Activated T-helper 1 cell treated with Interleukin-2 at 50 U/mL for 16 hours (primary cell): Measurements from ENCODE around the gene BCHE.

ENCODE experiments used
- DNase-seq: peaks from one replicate; pipeline ENCODE4 v3.0.0-alpha.2; 2020; ENCODE audit warnings: low read depth

BCHE gene

DNA sequence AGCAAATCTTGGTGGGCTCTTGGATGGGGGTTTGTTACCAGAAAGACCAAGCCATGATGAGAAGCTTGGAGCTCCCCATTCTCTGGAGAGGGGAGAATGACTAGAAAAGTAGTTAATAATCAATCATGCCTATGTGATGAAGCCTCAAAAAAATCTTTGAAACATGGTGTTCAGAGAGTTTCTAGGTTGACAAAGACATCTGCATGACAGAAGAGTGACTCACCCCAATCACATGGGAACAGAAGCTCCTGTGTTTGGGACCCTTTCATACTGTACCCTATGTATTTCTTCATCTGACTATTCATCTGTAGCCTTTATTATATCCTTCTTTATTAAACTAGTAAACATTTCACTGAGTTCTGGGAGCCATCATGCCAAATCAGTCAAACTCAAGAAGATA, 87.4 kb downstream of the BCHE start:
- DNase-seq = no peak

- DNase-seq = no peak
Observed at GRCh38 chr3:165749241-165749640, 88.0 kb downstream of the BCHE start.

GRCh38 chr3:165748094-165748493, 89.1 kb downstream of the BCHE start:
- no peak for DNase-seq

DNA sequence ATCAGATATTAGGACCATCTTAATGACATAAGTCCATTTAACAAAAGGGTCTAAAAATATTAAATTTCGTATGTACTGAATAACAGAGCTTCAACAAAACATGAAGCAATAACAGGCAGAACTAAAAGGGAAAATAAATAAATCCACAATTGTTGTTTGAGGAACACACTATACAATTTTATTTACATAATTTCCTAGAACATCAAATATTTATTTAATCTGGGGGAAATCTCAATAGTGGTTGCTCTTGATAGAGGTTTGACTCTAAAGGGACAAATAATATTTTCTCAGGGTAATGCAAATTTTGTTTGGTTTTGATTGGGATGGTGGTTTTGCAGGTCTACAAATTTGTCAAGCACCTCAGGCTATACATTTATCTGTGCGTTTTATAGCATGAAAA, 90.3 kb downstream of the BCHE start:
- no peak for DNase-seq

DNA sequence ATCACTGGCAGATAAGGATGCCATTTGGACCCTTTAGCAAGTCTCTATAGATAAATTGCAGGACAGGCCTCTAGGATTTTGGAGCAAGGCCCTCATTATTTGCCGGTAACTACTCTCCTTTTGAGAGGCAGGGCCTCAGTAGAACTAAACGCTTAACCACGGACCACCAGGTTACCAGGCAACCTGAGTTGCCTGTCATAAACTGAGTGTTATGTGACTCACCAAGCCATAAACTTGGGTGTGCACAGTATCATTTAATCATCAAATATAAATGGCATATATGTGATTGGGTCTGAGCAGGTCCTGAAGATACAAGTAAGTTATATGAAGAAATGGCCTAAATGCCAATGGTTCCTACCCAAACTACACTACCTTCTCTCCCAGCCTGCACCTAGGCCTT, 93.2 kb downstream of the BCHE start:
- no peak for DNase-seq

GRCh38 chr3:165742351-165742750, 94.9 kb downstream of the BCHE start:
- DNase-seq = no peak

DNA sequence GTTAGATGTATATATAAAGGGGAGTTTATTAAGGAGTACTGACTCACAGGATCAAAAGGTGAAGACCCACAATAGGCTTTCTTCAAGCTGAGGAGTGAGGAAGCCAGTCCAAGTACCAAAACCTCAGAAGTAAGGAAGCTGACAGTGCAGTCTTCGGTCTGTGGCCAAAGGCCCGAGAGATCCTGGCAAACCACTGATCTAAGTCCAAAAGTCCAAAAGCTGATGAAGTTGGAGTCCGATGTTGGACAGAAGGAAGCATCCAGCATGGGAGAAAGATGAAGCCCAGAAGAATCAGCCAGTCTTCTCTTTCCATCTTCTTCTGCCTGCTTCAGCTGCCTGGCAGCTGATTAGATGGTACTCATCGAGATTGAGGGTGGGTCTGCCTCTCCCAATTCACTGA, 107.5 kb downstream of the BCHE start:
- no peak for DNase-seq

GRCh38 chr3:165728924-165729323, 108.3 kb downstream of the BCHE start:
- DNase-seq = no peak

DNA sequence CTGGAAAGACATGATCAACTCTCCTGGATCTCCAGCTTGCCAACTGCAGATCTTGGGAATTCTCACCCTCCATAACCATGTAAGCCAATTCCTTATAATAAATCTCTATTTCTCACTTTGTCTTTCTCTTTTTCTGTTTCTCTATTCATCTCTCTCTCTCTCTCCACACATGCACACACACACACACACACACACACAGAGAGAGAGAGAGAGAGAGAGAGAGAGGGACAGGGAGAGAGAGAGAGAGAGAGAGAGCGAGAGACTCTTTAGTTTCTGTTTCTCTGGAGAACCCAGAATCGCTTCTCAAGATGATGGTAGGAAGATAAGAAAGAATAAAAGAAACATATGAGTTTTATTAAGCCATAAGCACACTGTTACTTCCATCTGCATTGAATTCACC, 111.9 kb downstream of the BCHE start:
- DNase-seq = no peak
